ENCODE measurements around the gene PRR14L.

DNA sequence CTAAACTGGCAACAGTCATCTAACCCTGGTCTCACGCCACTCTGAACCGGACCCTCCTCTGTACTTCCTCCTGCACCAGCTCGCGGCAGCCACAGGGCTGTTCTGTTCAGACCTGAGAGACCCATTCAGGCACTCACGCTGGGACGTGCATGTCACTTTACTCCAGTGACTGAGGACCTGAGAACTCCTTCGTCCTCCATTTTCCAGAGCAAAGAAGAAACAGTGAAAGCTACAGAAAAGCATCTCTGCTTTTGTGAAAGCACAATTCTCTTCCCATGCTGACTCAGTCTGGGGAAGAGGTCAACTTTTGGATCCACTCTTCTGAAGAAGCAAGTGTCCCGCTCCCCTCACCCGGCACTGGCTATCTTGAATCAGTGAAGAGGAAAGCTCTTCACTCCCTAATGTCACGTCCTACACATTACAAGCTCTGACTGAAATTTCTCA, 112.5 kb downstream of the PRR14L start:
- no peak for TF ChIP-seq POLR2A (IDR thresholded peaks at IDR 0.05)
- TF ChIP-seq, protein P1, sequence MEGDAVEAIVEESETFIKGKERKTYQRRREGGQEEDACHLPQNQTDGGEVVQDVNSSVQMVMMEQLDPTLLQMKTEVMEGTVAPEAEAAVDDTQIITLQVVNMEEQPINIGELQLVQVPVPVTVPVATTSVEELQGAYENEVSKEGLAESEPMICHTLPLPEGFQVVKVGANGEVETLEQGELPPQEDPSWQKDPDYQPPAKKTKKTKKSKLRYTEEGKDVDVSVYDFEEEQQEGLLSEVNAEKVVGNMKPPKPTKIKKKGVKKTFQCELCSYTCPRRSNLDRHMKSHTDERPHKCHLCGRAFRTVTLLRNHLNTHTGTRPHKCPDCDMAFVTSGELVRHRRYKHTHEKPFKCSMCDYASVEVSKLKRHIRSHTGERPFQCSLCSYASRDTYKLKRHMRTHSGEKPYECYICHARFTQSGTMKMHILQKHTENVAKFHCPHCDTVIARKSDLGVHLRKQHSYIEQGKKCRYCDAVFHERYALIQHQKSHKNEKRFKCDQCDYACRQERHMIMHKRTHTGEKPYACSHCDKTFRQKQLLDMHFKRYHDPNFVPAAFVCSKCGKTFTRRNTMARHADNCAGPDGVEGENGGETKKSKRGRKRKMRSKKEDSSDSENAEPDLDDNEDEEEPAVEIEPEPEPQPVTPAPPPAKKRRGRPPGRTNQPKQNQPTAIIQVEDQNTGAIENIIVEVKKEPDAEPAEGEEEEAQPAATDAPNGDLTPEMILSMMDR (IDR thresholded peaks at IDR 0.05), result no peak
